Measurements from ENCODE around the gene GFI1B.
"Not testable (repeated sequence)": the region's sequence is repeated elsewhere in the genome, so short reads cannot be mapped to it uniquely, and the experiment has no call there.

GFI1B gene

DNA sequence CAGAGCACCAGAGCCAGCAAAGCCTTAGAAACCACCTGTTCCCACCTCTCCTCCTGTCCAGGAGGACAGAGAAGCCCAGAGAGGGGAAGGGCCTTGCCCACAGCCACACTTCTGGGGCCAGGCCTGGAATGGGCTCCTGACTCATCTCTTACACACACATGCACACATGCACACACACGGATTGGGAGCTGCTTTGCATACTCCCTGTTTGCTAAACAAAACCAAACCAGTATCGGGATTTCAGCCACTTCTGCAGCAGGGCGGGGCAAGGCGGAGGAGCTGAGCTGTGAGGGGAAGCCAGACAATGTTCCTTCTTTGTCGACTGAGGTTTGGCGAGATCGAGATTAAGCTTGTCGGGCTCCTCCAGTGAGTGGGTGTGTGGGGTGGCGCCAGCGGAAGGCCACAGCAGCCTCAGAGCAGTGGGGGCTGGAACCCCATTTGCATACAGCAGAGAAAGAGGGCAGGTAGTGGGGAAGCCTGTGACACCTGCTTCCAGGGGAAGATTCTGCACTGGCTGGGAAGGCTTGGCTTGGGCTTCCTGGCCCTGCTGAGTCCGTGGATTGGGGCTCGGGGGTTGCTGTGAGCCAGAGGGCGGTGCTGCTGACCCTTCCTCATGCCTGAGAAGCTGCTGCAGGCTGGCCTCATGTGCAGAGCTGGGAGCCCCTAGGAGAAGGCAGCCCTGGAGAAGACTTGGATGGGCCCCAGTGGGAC is 16.1 kb downstream of the GFI1B start:
- Histone ChIP-seq H3K4me1 (ENCODE audit: insufficient read depth, insufficient read length) (peaks cover 18% of the 10 kb centered on the region), H3K27me3 (ENCODE audit: insufficient read depth, insufficient read length) (peaks cover 32% of the 10 kb centered on the region), H3K9ac (ENCODE audit: insufficient read length, low read depth) (no peak overlapping the region), H3K9me3 (ENCODE audit: insufficient read depth, low read length) (no peaks in the 10 kb centered on the region), H3K36me3 (ENCODE audit: insufficient read depth, insufficient read length, low read length) (no peaks in the 10 kb centered on the region), H3K4me3 (ENCODE audit: insufficient read length, low read depth) (no peak overlapping the region)
- no peak for DNase-seq (ENCODE audit: low read depth, low spot score)
- TF ChIP-seq ZNF274 (IDR thresholded peaks at IDR 0.05; ENCODE audit: low read depth, low read length) (no peak), YY1 (IDR thresholded peaks at IDR 0.05; ENCODE audit: insufficient read depth, insufficient read length) (no peak)

DNA sequence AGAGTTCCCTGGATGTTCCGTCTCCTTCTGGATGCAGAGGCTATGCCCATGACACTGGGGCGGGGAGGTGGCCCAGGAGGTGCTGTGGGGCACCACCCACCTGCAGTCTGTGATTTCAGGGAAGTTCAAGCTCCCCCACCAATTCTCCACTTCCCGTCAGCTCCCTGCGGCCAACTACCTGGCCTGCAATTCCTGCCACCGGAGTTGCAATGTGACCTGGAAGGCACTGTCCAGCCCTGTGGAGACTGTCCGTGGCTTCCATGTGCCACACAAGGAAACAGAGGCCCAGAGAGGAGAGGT is 16.6 kb downstream of the GFI1B start:
- Histone ChIP-seq H3K36me3 (ENCODE audit: insufficient read depth, insufficient read length, low read length) (no peaks in the 10 kb centered on the region), H3K27me3 (ENCODE audit: insufficient read depth, insufficient read length) (peaks cover 37% of the 10 kb centered on the region), H3K9ac (ENCODE audit: insufficient read length, low read depth) (no peak overlapping the region), H3K4me1 (ENCODE audit: insufficient read depth, insufficient read length) (peaks cover 15% of the 10 kb centered on the region), H3K9me3 (ENCODE audit: insufficient read depth, low read length) (no peaks in the 10 kb centered on the region), H3K4me3 (ENCODE audit: insufficient read length, low read depth) (no peak overlapping the region)
- TF ChIP-seq YY1 (IDR thresholded peaks at IDR 0.05; ENCODE audit: insufficient read depth, insufficient read length): no peak
- no peak for TF ChIP-seq ZNF274 (IDR thresholded peaks at IDR 0.05; ENCODE audit: low read depth, low read length)
- no peak for TF ChIP-seq SUZ12 (IDR thresholded peaks at IDR 0.05; ENCODE audit: extremely low read depth, insufficient read depth, insufficient read length)
- no peak for DNase-seq (ENCODE audit: low read depth, low spot score)

DNA sequence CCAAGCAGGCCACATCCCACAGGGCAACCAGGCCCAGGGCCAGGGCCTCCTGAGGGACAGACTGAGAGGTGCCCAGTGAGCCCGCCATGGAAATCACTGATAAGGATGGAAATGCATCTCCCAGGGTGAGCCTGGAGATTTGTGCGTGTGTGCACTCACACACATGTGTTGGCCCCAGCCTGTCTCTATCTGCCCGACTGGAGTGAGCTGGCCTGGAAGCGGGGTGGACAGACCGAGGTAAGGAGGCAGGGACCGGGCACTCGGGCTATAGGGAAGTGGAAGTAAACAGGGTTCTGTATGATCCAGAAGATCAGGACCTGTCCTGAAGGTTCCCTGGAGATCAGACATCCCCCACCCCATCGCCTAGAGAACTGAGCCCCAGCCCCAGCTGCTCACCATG is 17.4 kb downstream of the GFI1B start:
- peaks cover 41% of the 10 kb centered on the region for H3K27me3 ChIP-seq (ENCODE audit: insufficient read depth, insufficient read length)
- H3K4me1 ChIP-seq (ENCODE audit: insufficient read depth, insufficient read length): peaks cover 15% of the 10 kb centered on the region
- DNase-seq (ENCODE audit: low read depth, low spot score): no peak

DNA sequence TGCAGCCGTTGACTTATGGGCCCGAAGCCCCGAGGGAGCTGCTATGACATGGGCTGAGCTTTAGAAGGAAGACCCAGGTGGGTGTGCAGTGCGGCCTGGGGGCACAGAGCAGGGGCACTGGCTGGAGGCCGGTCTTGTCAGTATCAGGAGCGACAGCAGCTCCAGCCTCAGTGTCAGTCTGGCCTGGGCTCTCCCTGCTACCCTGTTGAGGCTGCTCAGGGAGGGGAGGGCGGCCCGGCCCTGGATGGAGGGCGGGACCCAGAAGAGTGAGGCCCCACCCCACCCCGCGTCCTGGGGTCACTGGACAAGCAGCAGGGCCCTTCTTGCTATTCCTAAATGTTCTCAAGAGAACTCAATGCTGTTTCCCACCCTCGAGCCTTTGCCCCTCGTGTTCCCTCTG is 18.0 kb downstream of the GFI1B start:
- no peak overlapping the region for H3K4me3 ChIP-seq (ENCODE audit: insufficient read length, low read depth)
- H3K9me3 ChIP-seq (ENCODE audit: insufficient read depth, low read length): no peaks in the 10 kb centered on the region
- no peaks in the 10 kb centered on the region for H3K36me3 ChIP-seq (ENCODE audit: insufficient read depth, insufficient read length, low read length)
- no peak for DNase-seq (ENCODE audit: low read depth, low spot score)
- peaks cover 41% of the 10 kb centered on the region for H3K27me3 ChIP-seq (ENCODE audit: insufficient read depth, insufficient read length)
- peak overlapping the region; percentile 46 for H3K9ac ChIP-seq (ENCODE audit: insufficient read length, low read depth)
- no peak for TF ChIP-seq YY1 (IDR thresholded peaks at IDR 0.05; ENCODE audit: insufficient read depth, insufficient read length)
- no peak for TF ChIP-seq ZNF274 (IDR thresholded peaks at IDR 0.05; ENCODE audit: low read depth, low read length)
- no peak for TF ChIP-seq SUZ12 (IDR thresholded peaks at IDR 0.05; ENCODE audit: extremely low read depth, insufficient read depth, insufficient read length)
- H3K4me1 ChIP-seq (ENCODE audit: insufficient read depth, insufficient read length): peaks cover 15% of the 10 kb centered on the region

More for the DNA sequence above, 17.4 kb downstream of the GFI1B start:
- Histone ChIP-seq H3K9me3 (ENCODE audit: insufficient read depth, low read length) (no peaks in the 10 kb centered on the region), H3K4me3 (ENCODE audit: insufficient read length, low read depth) (no peak overlapping the region), H3K36me3 (ENCODE audit: insufficient read depth, insufficient read length, low read length) (no peaks in the 10 kb centered on the region), H3K9ac (ENCODE audit: insufficient read length, low read depth) (no peak overlapping the region)
- no peak for TF ChIP-seq SUZ12 (IDR thresholded peaks at IDR 0.05; ENCODE audit: extremely low read depth, insufficient read depth, insufficient read length)
- no peak for TF ChIP-seq YY1 (IDR thresholded peaks at IDR 0.05; ENCODE audit: insufficient read depth, insufficient read length)
- TF ChIP-seq ZNF274 (IDR thresholded peaks at IDR 0.05; ENCODE audit: low read depth, low read length): no peak

DNA sequence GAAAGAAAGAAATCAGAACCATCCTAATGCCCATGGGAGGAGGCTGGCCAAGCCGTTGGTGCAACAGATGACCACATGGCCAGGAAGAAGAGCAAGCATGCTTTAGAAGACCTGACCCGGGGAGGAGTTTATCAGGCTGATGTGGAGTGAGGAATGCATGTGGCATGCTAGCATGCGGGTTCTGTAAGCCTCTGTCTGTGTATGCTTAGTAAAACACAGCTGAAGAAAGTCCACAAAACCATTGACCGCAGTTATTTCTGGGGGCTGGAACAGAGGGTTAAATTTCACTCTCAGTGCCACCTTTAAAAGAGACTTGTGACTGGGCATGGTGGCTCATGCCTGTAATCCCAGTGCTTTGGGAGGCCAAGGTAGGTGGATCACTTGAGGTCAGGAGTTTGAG is 19.1 kb downstream of the GFI1B start:
- Histone ChIP-seq H3K9me3 (ENCODE audit: insufficient read depth, low read length) (no peaks in the 10 kb centered on the region), H3K4me3 (ENCODE audit: insufficient read length, low read depth) (no peak overlapping the region), H3K9ac (ENCODE audit: insufficient read length, low read depth) (no peak overlapping the region), H3K4me1 (ENCODE audit: insufficient read depth, insufficient read length) (peaks cover 16% of the 10 kb centered on the region), H3K36me3 (ENCODE audit: insufficient read depth, insufficient read length, low read length) (no peaks in the 10 kb centered on the region), H3K27me3 (ENCODE audit: insufficient read depth, insufficient read length) (peaks cover 50% of the 10 kb centered on the region)
- DNase-seq (ENCODE audit: low read depth, low spot score): no peak
- TF ChIP-seq ZNF274 (IDR thresholded peaks at IDR 0.05; ENCODE audit: low read depth, low read length) (no peak), SUZ12 (IDR thresholded peaks at IDR 0.05; ENCODE audit: extremely low read depth, insufficient read depth, insufficient read length) (no peak), YY1 (IDR thresholded peaks at IDR 0.05; ENCODE audit: insufficient read depth, insufficient read length) (no peak)

DNA sequence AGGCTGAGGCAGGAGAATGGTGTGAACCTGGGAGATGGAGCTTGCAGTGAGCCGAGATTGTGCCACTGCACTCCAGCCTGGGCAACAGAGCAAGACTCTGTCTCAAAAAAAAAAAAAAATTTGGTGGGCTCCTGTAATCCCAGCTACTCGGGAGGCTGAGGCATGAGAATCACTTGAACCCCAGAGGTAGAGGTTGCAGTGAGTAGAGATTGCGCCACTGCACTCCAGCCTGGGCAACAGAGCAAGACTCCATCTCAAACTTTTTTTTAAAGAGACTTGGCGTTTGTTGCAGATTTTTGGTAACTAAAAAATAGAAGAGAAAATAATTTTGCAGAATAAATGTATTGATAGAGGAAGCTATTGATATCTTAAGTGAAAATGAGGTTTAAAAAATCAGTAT is 19.7 kb downstream of the GFI1B start:
- not testable (repeated sequence) for H3K9me3 ChIP-seq (ENCODE audit: insufficient read depth, low read length); H3K36me3 ChIP-seq (ENCODE audit: insufficient read depth, insufficient read length, low read length); DNase-seq (ENCODE audit: low read depth, low spot score); H3K4me3 ChIP-seq (ENCODE audit: insufficient read length, low read depth); H3K9ac ChIP-seq (ENCODE audit: insufficient read length, low read depth)
- peaks cover 56% of the 10 kb centered on the region for H3K27me3 ChIP-seq (ENCODE audit: insufficient read depth, insufficient read length)
- peaks cover 20% of the 10 kb centered on the region for H3K4me1 ChIP-seq (ENCODE audit: insufficient read depth, insufficient read length)

DNA sequence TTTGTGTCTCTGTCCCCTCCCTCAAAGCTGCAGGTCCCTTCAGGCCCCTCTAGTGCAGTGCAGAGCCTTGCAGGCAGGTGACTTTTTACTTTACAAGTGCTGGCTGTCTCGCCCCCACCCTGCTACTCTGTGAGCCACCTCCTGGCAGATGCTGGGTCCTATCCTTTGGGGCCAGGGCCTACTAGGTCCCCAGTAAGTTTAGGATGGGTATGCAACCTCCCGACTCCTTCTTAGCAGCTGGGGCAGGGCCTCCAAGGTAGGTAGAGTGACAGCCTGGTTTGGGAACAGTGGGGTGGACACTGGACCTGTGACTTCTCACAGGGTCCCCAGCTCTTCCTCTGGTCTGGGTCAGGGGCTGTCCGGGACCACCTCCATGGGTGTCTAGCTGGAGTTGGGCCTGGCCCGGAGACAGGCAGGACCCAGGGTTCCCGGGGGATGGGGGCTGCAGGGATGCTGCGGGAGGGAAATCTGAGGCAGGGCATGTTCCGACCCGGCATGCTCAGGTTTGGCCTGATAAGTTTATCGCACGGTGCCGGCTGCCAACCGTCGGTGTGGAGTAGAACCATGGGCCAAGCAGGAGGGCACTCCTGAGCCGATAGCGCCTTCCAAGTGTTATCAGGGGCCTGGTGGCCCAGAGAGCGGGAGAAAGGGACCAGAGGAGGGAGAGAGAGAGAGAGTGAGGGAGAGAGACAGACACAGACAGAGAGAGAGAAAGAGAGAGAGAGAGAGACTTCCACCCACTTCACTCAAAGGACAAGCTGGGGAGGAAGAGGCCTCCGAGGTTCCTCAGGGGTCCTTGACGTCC is 20.5 kb downstream of the GFI1B start:
- no peak for TF ChIP-seq SUZ12 (IDR thresholded peaks at IDR 0.05; ENCODE audit: extremely low read depth, insufficient read depth, insufficient read length)
- TF ChIP-seq YY1 (IDR thresholded peaks at IDR 0.05; ENCODE audit: insufficient read depth, insufficient read length): no peak
- H3K9me3 ChIP-seq (ENCODE audit: insufficient read depth, low read length): no peaks in the 10 kb centered on the region
- H3K27me3 ChIP-seq (ENCODE audit: insufficient read depth, insufficient read length): peaks cover 64% of the 10 kb centered on the region
- DNase-seq (ENCODE audit: low read depth, low spot score): no peak
- no peaks in the 10 kb centered on the region for H3K36me3 ChIP-seq (ENCODE audit: insufficient read depth, insufficient read length, low read length)
- H3K9ac ChIP-seq (ENCODE audit: insufficient read length, low read depth): no peak overlapping the region
- H3K4me3 ChIP-seq (ENCODE audit: insufficient read length, low read depth): no peak overlapping the region
- peaks cover 24% of the 10 kb centered on the region for H3K4me1 ChIP-seq (ENCODE audit: insufficient read depth, insufficient read length)

All from NT2/D1 (cell line).